PFSK-1 (cell line): ENCODE data around the gene DBX1.

ENCODE experiments used
- POLR2AphosphoS5 ChIP-seq: IDR thresholded peaks from 2 replicates; pipeline ENCODE4 v1.6.1; 2012; ENCODE audit warnings: low read depth, mild to moderate bottlenecking, control low read depth, low read length, moderate library complexity
- REST ChIP-seq, 2 experiments: IDR thresholded peaks; 2 replicates each; pipeline versions ENCODE4 v1.6.1 to v1.8.0; 2011 to 2012; ENCODE audit warnings: low read depth in 2 of 2, low read length in 2 of 2, control low read depth in 1 of 2, inconsistent platforms in 1 of 2, mild to moderate bottlenecking in 1 of 2, moderate library complexity in 1 of 2; ENCODE audit not compliant: insufficient read depth in 1 of 2
- SIN3A ChIP-seq: IDR thresholded peaks from 2 replicates; pipeline ENCODE4 v1.6.1; 2012; ENCODE audit warnings: mild to moderate bottlenecking, low read length, moderate library complexity, borderline replicate concordance; ENCODE audit not compliant: insufficient read depth

GRCh38 chr11:20203831-20204230 is 43.6 kb upstream of the DBX1 start:
- TF ChIP-seq POLR2AphosphoS5 (no peak), SIN3A (no peak), REST (IDR thresholded peaks at IDR 0.05; ENCODE audit: insufficient read depth in 1 of 2, low read depth in 2 of 2, low read length in 2 of 2) (no peak)
